ENCODE measurements around the gene TUSC1.

GRCh38 chr9:25678846-25679360 is 659 bp upstream of the TUSC1 start:
- TF ChIP-seq, protein P1, sequence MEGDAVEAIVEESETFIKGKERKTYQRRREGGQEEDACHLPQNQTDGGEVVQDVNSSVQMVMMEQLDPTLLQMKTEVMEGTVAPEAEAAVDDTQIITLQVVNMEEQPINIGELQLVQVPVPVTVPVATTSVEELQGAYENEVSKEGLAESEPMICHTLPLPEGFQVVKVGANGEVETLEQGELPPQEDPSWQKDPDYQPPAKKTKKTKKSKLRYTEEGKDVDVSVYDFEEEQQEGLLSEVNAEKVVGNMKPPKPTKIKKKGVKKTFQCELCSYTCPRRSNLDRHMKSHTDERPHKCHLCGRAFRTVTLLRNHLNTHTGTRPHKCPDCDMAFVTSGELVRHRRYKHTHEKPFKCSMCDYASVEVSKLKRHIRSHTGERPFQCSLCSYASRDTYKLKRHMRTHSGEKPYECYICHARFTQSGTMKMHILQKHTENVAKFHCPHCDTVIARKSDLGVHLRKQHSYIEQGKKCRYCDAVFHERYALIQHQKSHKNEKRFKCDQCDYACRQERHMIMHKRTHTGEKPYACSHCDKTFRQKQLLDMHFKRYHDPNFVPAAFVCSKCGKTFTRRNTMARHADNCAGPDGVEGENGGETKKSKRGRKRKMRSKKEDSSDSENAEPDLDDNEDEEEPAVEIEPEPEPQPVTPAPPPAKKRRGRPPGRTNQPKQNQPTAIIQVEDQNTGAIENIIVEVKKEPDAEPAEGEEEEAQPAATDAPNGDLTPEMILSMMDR (IDR thresholded peaks at IDR 0.05) = no peak
- TF ChIP-seq, protein P2, sequence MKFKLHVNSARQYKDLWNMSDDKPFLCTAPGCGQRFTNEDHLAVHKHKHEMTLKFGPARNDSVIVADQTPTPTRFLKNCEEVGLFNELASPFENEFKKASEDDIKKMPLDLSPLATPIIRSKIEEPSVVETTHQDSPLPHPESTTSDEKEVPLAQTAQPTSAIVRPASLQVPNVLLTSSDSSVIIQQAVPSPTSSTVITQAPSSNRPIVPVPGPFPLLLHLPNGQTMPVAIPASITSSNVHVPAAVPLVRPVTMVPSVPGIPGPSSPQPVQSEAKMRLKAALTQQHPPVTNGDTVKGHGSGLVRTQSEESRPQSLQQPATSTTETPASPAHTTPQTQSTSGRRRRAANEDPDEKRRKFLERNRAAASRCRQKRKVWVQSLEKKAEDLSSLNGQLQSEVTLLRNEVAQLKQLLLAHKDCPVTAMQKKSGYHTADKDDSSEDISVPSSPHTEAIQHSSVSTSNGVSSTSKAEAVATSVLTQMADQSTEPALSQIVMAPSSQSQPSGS (CRISPR knock-in tag; IDR thresholded peaks at IDR 0.05; ENCODE audit: borderline replicate concordance, low read depth) = no peak
- TF ChIP-seq MXD4 (CRISPR knock-in tag; IDR thresholded peaks at IDR 0.05; ENCODE audit: borderline replicate concordance) (no peak), NFYB (CRISPR knock-in tag; conservative IDR thresholded peaks at IDR 0.05; ENCODE audit: low read depth) (no peak), HMGA2 (CRISPR knock-in tag; IDR thresholded peaks at IDR 0.05) (no peak), ATF1 (CRISPR knock-in tag; IDR thresholded peaks at IDR 0.05) (no peak), FOXP1 (CRISPR knock-in tag; IDR thresholded peaks at IDR 0.05; ENCODE audit: borderline replicate concordance) (no peak), CREB1 (CRISPR knock-in tag; IDR thresholded peaks at IDR 0.05) (no peak)
- TF ChIP-seq, protein P3, sequence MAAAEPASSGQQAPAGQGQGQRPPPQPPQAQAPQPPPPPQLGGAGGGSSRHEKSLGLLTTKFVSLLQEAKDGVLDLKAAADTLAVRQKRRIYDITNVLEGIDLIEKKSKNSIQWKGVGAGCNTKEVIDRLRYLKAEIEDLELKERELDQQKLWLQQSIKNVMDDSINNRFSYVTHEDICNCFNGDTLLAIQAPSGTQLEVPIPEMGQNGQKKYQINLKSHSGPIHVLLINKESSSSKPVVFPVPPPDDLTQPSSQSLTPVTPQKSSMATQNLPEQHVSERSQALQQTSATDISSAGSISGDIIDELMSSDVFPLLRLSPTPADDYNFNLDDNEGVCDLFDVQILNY (CRISPR knock-in tag; IDR thresholded peaks at IDR 0.05) = no peak
- TF ChIP-seq, protein P4, sequence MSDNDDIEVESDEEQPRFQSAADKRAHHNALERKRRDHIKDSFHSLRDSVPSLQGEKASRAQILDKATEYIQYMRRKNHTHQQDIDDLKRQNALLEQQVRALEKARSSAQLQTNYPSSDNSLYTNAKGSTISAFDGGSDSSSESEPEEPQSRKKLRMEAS (CRISPR knock-in tag; IDR thresholded peaks at IDR 0.05) = no peak

Measured in WTC11 (cell line).